PC-9 (cell line): Measurements from ENCODE around the gene TPX2. TPM values are rescaled to one million over a fixed set of nuclear protein-coding genes. Genes with fewer than 3 reads are reported as not detected.

Source experiments
- BruUV-seq: library from RNA; stranded (reverse); fragments of 400-500 nt; replicated peaks from 2 replicates; lab custom pipeline; 2021; lab: Mats Ljungman, UMichigan
- CTCF ChIA-PET: fragments of 300-600 bp; sonication (Branson Sonifier 250); formaldehyde crosslinking; loops from one replicate; lab custom pipeline; 2022; ENCODE audit warnings: antibody characterized with exemption; lab: Charles Lee
- POLR2A ChIA-PET: fragments of 300-600 bp; sonication (Branson Sonifier 250); formaldehyde crosslinking; loops from one replicate; lab custom pipeline; 2022; ENCODE audit warnings: antibody characterized with exemption; ENCODE audit not compliant: unreplicated experiment; lab: Charles Lee
- DNase-seq, 2 experiments: peaks; one replicate each; pipeline versions ENCODE4 v3.0.0 to v3.0.0-alpha.2; 2015 to 2022; ENCODE audit warnings: mixed read lengths in 1 of 2
- H2AFZ ChIP-seq: fragments of 200-600 bp; sonication (generic); 2 replicates; pipeline ENCODE4 v1.8.1; 2017; ENCODE audit warnings: antibody characterized with exemption
- H3F3A ChIP-seq: fragments of 200-600 bp; sonication (generic); 2 replicates; pipeline ENCODE4 v1.8.1; 2017; ENCODE audit warnings: antibody characterized with exemption, mild to moderate bottlenecking, low read depth; ENCODE audit not compliant: insufficient read depth
- H3K27ac ChIP-seq: fragments of 200-600 bp; sonication (generic); 2 replicates; pipeline ENCODE4 v1.6.1; 2016; ENCODE audit warnings: mixed run types
- H3K27me3 ChIP-seq: fragments of 200-600 bp; sonication (generic); 2 replicates; pipeline ENCODE4 v1.6.1; 2016; ENCODE audit warnings: low read depth, mixed run types; ENCODE audit not compliant: insufficient read depth
- H3K36me3 ChIP-seq: fragments of 200-600 bp; sonication (generic); 2 replicates; pipeline ENCODE4 v1.6.1; 2016; ENCODE audit warnings: low read depth, mixed run types
- H3K4me1 ChIP-seq: fragments of 200-600 bp; sonication (generic); replicated peaks from 2 replicates; pipeline ENCODE4 v1.6.1; 2016; ENCODE audit warnings: mixed run types; ENCODE audit not compliant: insufficient read depth
- H3K4me2 ChIP-seq: fragments of 200-600 bp; sonication (generic); 2 replicates; pipeline ENCODE4 v1.6.1; 2017; ENCODE audit warnings: mixed run types
- H3K4me3 ChIP-seq: fragments of 200-600 bp; sonication (generic); 2 replicates; pipeline ENCODE4 v1.6.1; 2016; ENCODE audit warnings: mixed run types
- H3K79me2 ChIP-seq: fragments of 200-600 bp; sonication (generic); 2 replicates; pipeline ENCODE4 v1.6.1; 2017; ENCODE audit warnings: low read depth, mixed run types
- H3K9me2 ChIP-seq: fragments of 200-600 bp; sonication (generic); 2 replicates; pipeline ENCODE4 v1.8.1; 2017; ENCODE audit warnings: mild to moderate bottlenecking; ENCODE audit not compliant: insufficient read depth
- H3K9me3 ChIP-seq: fragments of 200-600 bp; sonication (generic); 2 replicates; pipeline ENCODE4 v1.8.1; 2016; ENCODE audit warnings: low read depth; ENCODE audit not compliant: insufficient read depth
- H4K20me1 ChIP-seq: fragments of 200-600 bp; sonication (generic); 2 replicates; pipeline ENCODE4 v1.8.1; 2017; ENCODE audit not compliant: insufficient read depth
- CTCF ChIP-seq: fragments of 200-600 bp; sonication (generic); conservative IDR thresholded peaks from 2 replicates; pipeline ENCODE4 v1.6.1; 2017; ENCODE audit warnings: mixed run types, antibody characterized with exemption, mild to moderate bottlenecking, moderate library complexity
- EZH2 ChIP-seq: fragments of 200-600 bp; sonication (generic); IDR thresholded peaks from 2 replicates; pipeline ENCODE4 v1.8.0; 2017; ENCODE audit warnings: antibody characterized with exemption, low read depth
- intact Hi-C: fragments of 100-400 bp; cut with micrococcal nuclease; formaldehyde crosslinking; loops from one replicate; pipeline ENCODE4 v1.10.0; 2022; ENCODE audit not compliant: unreplicated experiment
- total RNA-seq: library from RNA; stranded (reverse); gene quantifications from 2 replicates; pipeline ENCODE4 v1.2.3, GENCODE V29; 2021

Gene TPX2
- total RNA-seq, 1 experiment from 2014 or later, result 164 TPM

GRCh38 chr20:31816221-31816620, 77.1 kb downstream of the TPX2 start:
- Histone ChIP-seq H3K36me3 (no peaks in the 10 kb centered on the region), H4K20me1 (no peaks in the 10 kb centered on the region), H3K4me3 (no peak overlapping the region), H3F3A (no peaks in the 10 kb centered on the region), H3K9me3 (no peaks in the 10 kb centered on the region), H3K4me2 (no peak overlapping the region), H3K79me2 (no peaks in the 10 kb centered on the region), H3K27ac (no peak overlapping the region), H3K27me3 (no peaks in the 10 kb centered on the region), H2AFZ (no peak overlapping the region), H3K9me2 (no peaks in the 10 kb centered on the region), H3K4me1 (no peaks in the 10 kb centered on the region)
- ChIA-PET CTCF (interaction anchor here (0.5 kb wide), 1 partner anchor 77 kb away, joined by 5 read pairs; no protein-coding TSS in a partner anchor), POLR2A (interaction anchor here (0.6 kb wide), 1 partner anchor 204 kb away, joined by 6 read pairs; no protein-coding TSS in a partner anchor)
- no TSS peak for BruUV-seq
- DNase-seq, result no peak
- intact Hi-C loops, result no loop called here
- TF ChIP-seq EZH2 (no peak), CTCF (no peak)

- DNase-seq, result no peak
- no peak overlapping the region for H2AFZ ChIP-seq
- no peaks in the 10 kb centered on the region for H3K9me3 ChIP-seq
- H3F3A ChIP-seq, result no peaks in the 10 kb centered on the region
- no peak overlapping the region for H3K4me2 ChIP-seq
- no peak for TF ChIP-seq EZH2
- no peak for TF ChIP-seq CTCF
- CTCF ChIA-PET, result no interaction called here
- no peaks in the 10 kb centered on the region for H4K20me1 ChIP-seq
- H3K27me3 ChIP-seq, result no peaks in the 10 kb centered on the region
- intact Hi-C loops, result no loop called here
- H3K27ac ChIP-seq, result no peak overlapping the region
- POLR2A ChIA-PET, result no interaction called here
- no peaks in the 10 kb centered on the region for H3K4me1 ChIP-seq
- H3K79me2 ChIP-seq, result no peaks in the 10 kb centered on the region
- no peaks in the 10 kb centered on the region for H3K9me2 ChIP-seq
- H3K4me3 ChIP-seq, result no peak overlapping the region
- no peaks in the 10 kb centered on the region for H3K36me3 ChIP-seq
- BruUV-seq, result no TSS peak
These were observed 78.4 kb downstream of the TPX2 start for GRCh38 chr20:31817461-31817860.

GRCh38 chr20:31818376-31818908, 79.4 kb downstream of the TPX2 start:
- ChIA-PET CTCF (interaction anchor here (0.5 kb wide), 1 partner anchor 123 kb away, joined by 4 read pairs; no protein-coding TSS in a partner anchor), POLR2A (no interaction called here)
- no peaks in the 10 kb centered on the region for H3K79me2 ChIP-seq
- intact Hi-C loops, result no loop called here
- H3F3A ChIP-seq, result no peaks in the 10 kb centered on the region
- no peak for DNase-seq
- no peaks in the 10 kb centered on the region for H3K4me1 ChIP-seq
- H4K20me1 ChIP-seq, result no peaks in the 10 kb centered on the region
- no TSS peak for BruUV-seq
- H3K9me2 ChIP-seq, result no peaks in the 10 kb centered on the region
- H3K36me3 ChIP-seq, result no peaks in the 10 kb centered on the region
- H3K9me3 ChIP-seq, result no peaks in the 10 kb centered on the region
- H3K4me2 ChIP-seq, result no peak overlapping the region
- no peak overlapping the region for H3K4me3 ChIP-seq
- H3K27ac ChIP-seq, result no peak overlapping the region
- TF ChIP-seq CTCF, result no peak
- TF ChIP-seq EZH2, result no peak
- H2AFZ ChIP-seq, result no peak overlapping the region
- no peaks in the 10 kb centered on the region for H3K27me3 ChIP-seq
